Vagina (tissue), 2 donors: Measurements from ENCODE around the gene FGGY.

Experiments used
- POLR2A ChIP-seq, 2 donors: fragments of 450-650 bp; IDR thresholded peaks; one replicate each; pipeline ENCODE4 v1.6.1; 2017; ENCODE audit warnings: antibody characterized with exemption in 2 of 2, mild to moderate bottlenecking in 2 of 2, moderate library complexity in 2 of 2
- TF ChIP-seq, protein P1 (sequence below), 3 experiments: fragments of 450-650 bp in 2 of 3; fragments of 200-600 bp in 1 of 3; sonication (generic) in 1 of 3; IDR thresholded peaks; one replicate each; pipeline ENCODE4 v1.5.1; 2017 to 2019; ENCODE audit warnings: antibody characterized with exemption in 3 of 3, mild to moderate bottlenecking in 2 of 3, moderate library complexity in 2 of 3

GRCh38 chr1:59317343-59317742 lies 20.4 kb downstream of the FGGY start:
- TF ChIP-seq, protein P1, sequence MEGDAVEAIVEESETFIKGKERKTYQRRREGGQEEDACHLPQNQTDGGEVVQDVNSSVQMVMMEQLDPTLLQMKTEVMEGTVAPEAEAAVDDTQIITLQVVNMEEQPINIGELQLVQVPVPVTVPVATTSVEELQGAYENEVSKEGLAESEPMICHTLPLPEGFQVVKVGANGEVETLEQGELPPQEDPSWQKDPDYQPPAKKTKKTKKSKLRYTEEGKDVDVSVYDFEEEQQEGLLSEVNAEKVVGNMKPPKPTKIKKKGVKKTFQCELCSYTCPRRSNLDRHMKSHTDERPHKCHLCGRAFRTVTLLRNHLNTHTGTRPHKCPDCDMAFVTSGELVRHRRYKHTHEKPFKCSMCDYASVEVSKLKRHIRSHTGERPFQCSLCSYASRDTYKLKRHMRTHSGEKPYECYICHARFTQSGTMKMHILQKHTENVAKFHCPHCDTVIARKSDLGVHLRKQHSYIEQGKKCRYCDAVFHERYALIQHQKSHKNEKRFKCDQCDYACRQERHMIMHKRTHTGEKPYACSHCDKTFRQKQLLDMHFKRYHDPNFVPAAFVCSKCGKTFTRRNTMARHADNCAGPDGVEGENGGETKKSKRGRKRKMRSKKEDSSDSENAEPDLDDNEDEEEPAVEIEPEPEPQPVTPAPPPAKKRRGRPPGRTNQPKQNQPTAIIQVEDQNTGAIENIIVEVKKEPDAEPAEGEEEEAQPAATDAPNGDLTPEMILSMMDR (IDR thresholded peaks at IDR 0.05), result no peak
- TF ChIP-seq POLR2A (IDR thresholded peaks at IDR 0.05), result no peak
